Posterior vena cava (tissue), 2 donors: ENCODE data around the gene PRM2. TPM values are rescaled to one million over a fixed set of nuclear protein-coding genes. Genes with fewer than 3 reads are reported as not detected.
"Not testable (repeated sequence)": the region's sequence is repeated elsewhere in the genome, so short reads cannot be mapped to it uniquely, and the experiment has no call there.

Source experiments
- DNase-seq: peaks from one replicate; pipeline ENCODE4 v3.0.0-alpha.2; 2020; ENCODE audit warnings: low spot score
- intact Hi-C, 2 donors: fragments of 100-400 bp; cut with DNase I; formaldehyde crosslinking; loops; one replicate each; pipeline versions ENCODE4 v1.14.1 to v1.14.2; 2022 to 2023
- total RNA-seq, 2 donors: library from RNA; stranded (reverse); fragmentation: NEBNext Ultra II Directional; extraction: Animal tissue kit (Norgen Biotek cat#: 25700); gene quantifications; one replicate each; pipeline ENCODE4 v1.2.1, GENCODE V29; 2021
- donor health status: DM: yes; HTN: yes; CAD: no.
- donor health status: DM: yes; HTN: yes; CAD: no.

Gene PRM2
- total RNA-seq, 2 donors from 2014 or later = not detected

DNA sequence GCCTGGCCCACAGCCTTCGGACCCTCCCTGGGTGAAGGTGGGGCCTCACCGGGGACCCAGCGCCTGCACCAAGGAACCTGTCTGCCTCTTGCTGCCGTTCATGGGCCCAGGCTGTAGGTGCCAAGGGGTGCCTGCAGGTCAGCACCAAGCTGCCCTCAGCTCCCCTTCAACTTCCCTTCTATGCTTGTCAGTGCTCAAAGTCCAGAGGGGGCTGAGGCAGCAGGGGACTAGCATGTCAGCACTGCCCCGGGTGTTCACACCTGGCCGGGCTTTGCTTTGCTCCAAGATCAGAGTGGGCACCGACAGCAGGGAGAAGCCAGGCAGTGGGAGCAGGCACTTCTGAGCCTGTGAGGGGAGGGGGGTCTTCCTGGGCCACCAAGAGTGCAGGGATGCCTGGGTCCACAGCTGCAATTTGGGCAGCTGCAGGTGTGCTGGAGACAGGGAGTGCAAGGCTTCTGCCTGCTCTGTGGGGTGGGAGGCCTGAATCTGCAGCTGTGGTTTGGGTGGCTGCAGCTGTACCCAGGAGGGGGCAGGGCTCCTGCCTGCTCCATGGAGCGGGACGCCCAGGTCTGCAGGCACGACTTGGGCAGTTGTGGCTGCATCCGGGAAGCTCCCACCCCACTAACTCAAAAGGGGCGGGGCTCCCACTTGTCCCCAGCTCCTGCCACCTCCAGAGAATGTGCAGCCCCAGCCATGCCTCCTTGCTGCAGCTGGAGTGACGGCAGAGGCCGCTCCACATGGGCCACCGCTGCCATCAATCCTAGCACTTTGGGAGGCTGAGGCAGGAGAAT, 32.4 kb upstream of the PRM2 start:
- DNase-seq = no peak
- intact Hi-C loops = no loop called here

DNA sequence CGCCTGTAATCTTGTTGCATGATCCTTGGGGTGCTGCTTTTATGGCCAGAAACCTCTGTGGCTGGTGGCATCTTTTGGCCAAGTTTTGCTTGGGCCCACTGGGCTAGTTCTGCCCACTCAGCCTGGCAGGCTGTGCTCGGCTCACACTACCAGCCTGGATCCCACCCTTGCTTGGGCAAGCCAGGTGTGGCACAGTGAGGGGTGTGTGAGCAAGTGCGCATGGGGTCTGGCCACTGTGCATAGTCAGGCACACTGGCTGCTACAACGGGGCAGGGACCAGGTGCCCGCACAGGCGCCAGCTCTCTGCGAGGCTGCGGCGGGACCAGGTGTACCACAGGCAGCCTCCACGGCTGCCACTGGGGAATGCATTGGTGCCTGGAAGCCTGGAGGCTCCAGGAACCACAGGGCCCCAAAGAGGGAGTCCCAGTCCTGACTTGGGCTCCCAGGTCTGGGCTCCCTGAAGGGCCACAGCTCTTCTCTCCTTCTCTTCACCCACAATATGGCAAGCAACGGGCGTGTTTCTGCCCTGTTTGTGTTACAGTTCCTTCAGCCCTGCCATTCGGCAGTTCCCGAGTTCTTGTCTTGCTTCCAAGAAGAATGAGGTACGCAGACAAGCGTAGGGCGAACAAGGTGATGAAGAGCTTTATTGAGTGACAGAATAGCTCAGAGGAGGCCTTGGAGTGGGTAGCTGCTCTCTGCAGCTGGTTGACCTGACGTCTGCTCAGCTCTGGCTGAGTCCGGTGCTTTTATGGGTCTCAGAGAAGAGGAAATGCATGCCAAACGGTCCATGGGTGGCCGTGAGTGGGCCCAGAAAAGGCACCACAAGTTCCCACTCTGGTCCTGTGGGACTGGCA, 31.6 kb upstream of the PRM2 start:
- DNase-seq = no peak
- intact Hi-C loops = no loop called here

DNA sequence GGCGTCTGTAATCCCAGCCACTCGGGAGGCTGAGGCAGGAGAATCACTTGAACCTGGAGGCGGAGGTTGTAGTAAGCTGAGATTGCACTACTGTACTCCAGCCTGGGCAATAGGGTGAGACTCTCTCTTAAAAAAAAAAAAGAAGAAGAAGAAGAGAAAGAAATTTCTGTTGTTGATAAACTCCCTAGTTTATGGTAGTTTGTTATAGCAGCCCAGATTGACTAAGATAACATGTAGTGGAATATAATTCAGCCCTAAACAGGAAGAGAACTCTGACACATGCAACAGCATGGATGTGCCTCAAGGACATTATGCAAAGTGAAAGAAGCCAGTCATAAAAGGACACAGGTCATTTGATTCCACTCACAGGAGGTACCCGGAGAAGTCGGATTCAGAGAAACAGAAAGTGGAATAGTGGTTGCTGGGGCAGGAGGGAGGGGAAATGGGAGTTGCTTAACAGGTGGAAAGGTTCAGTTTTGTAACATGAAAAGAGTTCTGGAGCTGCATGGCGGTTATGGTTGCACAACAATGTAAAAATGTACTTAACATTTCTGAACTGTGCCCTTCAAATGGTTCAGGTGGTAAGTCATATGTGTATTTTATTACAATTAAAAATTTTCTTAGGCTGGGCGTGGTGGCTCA, 30.8 kb upstream of the PRM2 start:
- intact Hi-C loops = no loop called here
- DNase-seq = no peak

DNA sequence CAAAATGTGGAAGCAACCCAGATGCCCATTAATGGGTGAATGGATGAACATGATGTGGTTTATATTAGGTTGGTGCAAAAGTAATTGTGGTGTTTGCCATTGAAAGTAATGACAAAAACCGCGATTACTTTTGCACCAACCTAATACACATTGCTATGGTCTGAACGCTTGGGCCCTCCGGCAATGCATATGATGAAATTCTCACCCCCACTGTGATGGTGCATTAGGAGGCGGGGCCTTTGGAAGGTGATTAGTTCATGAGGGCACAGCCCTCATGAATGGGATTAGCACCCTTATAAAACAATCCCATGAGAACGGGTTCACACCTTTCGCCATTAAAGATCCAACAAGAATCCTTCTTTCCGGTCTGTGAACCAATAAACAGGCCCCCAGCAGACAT, 30.1 kb upstream of the PRM2 start:
- no peak for DNase-seq
- intact Hi-C loops = no loop called here

DNA sequence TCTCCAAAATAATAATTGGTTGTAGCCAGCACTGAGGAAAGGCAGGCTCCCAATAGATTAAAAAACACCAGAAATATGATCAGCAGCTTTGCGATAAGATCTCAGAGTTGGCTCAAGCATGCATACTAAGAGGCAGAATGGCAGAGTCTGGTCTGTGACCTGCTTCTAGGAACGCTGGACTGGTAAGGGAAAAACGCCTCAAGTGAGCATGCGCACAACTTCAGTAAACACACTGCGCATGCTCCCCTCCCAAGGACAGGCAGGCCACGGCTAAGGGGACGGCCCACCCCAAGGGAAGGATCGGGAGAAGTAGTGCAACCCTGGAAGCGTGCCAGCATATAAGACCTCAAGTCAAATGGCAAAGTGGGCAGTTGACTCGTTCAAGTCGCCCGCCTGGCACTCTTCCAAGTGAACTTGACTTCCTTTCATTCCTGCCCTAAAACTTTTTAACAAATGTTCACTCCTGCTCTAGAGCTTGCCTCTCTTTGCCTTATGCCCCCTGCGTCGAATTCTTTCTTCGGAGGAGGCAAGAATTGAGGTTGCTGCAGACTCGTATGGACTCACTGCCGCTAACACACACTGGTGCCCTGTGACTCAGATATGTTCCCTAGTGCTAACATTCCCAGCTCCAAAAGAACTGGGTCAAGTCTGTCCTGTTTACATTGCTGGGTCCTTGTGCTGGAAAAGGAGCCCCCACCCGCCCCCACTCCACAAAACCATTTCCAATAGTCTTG, 27.3 kb upstream of the PRM2 start:
- intact Hi-C loops = no loop called here
- no peak for DNase-seq

DNA sequence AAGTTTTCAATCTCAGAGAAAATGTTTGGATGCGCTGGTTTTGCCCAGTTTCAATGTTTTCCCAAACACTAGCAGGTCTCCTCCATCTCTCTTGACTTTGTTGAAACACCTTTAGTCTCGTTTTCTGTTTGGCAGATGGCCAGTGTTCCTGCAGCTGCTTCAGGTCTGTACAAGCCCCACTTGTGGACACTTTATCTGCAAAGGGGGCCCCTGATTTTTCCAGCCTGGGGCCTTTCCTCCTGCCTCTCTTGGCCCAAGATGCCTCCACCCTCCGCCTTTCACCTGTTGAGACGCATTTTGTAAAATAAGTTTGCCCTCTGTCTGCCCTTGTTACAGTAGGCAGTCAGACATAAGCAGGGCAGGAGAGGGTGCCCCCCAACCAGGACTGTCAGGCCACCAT, 26.7 kb upstream of the PRM2 start:
- intact Hi-C loops = no loop called here
- no peak for DNase-seq

DNA sequence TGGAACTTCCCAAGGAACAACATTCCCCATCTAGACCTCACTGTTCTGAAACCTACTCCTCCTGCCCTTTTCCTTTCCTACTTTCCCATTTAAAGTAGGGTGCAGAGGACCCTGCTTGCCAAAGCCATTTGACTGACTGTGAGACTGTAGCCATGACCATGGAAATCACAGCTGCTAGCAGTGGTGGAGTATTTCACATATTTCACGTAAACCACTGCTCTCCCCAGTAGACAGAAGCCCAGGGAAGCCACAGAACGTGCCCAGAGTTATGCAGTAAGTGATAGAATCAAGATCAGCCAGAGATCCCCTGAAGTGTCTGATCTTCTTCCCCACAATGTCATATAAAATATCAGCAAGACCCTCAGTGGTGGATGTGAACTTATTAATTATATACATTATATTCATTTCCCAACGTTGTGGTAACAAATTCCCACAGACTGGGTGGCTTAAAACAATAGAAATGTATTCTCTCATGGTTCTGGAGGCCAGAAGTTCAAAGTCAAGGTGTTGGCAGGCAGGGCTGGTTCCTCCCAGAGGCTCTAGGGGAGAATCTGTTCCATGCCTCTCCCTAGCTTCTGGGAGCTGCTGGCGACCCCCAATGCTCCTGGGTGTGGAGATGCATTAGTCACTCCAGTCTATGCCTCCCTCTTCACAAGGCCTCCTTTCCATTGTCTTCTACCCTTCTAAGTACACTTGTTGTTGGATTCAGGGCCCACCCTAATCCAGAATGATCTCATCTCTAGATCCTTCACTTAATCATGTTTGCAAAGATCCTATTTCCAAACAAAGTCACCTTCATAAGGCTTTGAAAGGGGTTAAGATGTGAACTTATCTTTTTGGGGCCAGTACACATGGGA, 25.6 kb upstream of the PRM2 start:
- no peak for DNase-seq
- intact Hi-C loops = no loop called here

DNA sequence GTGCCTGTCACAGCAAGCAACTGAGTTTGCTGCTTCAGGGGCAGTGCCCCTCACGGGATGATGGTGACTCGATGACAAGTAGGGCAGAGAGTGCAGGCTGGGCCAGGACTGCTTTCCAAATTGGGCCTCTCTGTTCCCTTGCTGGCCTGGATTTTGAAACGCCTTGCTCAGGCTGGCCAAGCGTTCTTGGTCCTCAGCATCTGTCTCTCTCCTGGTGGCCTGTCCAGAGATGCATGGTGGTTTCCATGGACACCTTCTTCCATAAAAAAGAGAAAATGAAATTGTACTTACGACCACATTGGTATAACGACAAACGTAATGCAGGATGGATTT, 24.2 kb upstream of the PRM2 start:
- no peak for DNase-seq
- intact Hi-C loops = no loop called here

DNA sequence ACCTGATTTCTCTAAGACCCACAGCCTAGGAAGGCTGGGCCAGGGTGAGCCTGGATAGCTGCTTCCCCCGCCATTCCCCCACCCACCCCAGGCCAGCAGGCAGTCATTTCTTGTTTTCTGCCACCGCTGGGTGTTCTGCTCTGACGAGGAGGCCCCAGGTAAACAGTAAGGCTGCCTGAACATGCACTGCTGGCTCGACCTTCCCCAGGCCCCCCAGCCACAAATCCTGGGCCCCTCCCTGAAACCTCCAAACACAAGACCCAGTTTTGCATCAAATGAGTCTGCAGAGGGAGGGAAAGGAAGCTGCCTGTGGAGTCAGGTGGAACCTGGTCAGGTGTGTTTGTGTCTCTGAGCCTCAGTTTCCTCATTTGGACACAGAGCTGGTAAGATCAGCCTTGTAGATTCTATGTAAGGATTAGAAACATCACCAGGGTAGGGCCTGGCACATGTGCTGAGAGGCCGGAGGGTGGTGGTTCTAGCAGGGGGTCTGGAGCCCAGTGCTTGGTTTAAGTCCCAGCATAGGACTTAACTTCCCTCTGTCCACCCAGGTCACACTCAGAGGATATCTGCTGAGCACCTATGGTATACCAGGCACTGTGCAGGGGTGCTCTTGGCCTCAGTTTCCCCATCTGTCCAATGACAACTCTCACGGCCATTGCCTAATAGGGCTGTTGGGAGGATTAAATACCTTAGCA, 23.7 kb upstream of the PRM2 start:
- DNase-seq = no peak
- intact Hi-C loops = no loop called here

DNA sequence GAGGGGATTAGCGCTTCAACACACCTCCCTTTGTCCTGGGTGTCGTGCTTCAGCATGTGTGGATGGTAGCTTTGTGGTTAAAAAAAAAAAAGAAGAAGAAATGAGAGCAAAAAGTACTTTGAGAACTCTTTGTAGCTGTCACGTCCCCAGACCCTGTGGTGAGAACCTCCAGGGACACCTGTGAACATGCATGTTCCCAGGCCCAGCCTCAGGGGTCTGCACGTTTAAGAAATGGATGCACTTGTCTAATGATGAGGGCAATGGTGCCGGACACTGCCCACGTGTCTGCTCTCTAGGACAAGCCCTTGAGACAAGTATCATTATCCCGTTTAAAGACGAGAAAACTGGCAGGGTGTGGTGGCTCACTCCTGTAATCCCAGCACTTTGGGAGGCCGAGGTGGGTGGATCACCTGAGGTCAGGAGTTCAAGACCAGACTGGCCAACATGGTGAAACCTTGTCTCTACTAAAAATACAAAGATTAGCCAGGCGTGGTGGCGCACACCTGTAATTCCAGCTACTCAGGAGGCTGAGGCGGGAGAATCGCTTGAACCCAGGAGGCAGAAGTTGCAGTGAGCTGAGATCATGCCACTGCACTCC, 22.8 kb upstream of the PRM2 start:
- DNase-seq, intact Hi-C loops: not testable (repeated sequence)

DNA sequence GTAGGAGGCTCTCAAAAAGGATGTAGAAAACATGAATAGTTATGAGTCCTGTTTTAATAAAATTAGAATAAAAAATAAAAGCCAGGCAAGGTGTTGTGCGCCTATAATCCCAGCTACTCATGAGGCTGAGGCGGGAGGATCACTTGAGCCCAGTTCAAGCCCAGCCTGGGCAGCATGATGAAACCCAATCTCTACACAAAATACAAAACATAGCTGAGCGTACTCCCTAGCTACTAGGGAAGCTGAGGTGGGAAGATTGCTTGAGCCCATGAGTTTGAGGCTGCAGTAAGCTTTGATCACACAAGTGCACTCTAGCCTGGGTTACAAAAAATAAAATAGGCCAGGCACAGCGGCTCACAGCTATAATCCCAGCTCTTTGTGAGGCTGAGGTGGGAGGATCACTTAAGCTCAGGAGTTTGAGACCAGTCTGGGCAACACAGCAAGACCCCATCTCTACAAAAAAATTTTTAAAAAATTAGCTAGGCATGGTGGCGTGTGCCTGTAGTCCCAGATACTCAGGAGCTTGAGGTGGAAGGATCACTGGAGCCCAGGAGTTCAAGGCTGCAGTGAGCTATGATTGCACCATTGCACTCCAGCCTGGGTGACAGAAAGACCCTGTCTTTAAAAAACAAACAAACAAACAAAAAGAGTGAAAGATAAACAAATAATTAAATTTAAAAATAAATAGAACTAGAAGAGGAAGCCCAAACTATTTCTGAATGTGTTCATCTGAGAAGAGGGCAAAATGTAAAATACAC, 22.0 kb upstream of the PRM2 start:
- intact Hi-C loops = no loop called here
- no peak for DNase-seq

DNA sequence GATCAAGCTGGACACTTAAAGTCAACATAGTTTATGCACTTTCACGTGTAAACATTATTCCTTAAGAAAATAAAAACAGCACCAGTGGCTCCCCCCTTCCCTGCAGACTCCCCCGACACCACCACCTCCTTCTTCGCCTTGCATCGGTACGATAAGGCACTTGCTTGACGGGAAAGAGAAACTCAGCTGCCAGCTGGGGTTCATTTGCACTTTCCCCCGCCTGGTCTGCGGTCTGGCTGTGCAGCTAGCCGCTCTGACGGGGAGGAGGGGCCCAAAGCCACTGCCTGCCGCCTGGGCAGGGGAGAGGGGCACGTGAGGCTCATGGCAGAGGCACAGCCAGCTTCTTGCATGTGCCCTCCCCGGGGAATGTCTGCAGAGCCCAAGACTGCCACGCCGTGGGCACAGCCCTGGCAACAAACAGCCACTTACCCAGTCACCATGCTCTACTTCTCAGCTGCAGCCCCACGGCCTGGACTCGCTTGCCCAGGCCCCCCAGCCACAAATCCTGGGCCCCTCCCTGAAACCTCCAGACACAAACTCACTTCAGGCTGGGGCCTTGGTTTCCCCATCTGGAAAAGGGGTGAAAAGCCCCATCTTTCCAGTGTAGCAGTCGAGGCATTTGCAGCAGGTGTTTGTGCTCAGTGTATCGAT, 21.3 kb upstream of the PRM2 start:
- peak; percentile 86 for DNase-seq
- intact Hi-C loops = no loop called here

DNA sequence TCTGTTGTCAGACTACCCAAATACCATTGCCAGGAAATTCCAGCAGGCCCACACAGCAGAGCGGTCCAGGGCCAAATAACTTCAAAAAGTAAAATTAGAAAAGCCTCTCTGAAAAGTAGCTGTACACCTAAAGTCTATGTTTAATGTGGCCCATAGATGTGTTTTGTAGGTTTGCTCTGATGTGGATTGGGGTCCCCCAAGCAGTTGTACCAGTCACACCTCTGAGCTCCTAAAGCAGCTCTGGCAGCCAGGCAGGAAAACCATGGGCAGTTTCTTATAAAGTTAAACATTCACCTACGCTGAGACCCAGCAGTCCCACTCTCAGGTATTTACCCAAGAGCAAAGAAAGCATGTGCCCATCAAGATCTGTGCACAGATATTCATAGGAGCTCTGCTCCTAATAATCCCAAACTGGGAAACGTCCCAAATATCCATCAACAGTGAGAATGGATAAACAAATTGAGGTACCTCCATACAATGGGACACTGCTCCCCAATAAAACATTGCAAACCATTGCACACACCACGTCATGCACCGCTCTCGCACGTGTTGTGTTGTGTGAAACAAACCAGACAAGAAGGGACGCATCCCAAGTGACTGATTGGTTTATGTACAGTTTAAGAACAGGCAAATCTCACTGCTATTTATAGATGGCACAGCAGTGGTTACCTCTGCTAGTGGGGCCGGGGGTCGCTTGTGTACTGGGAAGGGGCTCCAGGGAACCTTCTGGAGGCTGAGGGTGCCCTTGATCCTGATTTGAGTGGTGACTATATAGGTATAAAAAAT, 20.6 kb upstream of the PRM2 start:
- intact Hi-C loops = no loop called here
- DNase-seq = no peak

DNA sequence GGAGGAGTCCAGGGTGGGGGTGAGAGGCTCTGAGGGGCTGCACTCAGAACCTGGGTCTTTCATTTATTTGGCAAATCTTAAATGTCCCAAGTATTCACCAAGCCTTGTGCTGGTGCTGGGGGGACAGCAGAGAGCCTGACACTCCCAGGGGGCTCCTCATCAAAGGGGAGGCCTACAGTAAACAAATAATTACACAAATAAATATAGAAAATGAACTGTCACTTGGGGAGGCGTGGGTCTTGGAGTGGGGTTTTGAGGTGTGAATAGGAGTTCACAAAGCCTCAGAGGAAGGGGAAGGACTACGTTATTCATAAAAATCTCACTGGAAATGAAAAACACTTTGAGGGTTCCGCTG, 20.0 kb upstream of the PRM2 start:
- intact Hi-C loops = no loop called here
- no peak for DNase-seq

DNA sequence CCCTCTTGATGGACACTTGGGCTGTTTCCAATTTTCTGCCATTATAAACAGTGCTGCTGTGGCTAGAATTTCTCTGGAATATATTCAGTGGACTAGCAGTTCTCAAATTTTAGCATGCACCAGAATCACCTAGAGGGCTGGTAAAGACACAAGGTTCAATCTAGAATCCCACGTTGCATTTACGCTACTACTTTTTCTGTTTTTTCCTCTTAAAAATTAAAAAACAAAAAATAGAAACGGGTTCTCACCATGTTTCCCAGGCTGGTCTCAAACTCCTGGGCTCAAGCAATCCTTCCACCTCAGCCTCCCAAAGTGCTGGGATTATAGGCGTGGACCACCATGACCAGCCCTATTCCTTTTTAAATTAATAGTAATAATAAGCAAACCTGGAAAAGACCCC, 19.4 kb upstream of the PRM2 start:
- DNase-seq = no peak
- intact Hi-C loops = no loop called here

DNA sequence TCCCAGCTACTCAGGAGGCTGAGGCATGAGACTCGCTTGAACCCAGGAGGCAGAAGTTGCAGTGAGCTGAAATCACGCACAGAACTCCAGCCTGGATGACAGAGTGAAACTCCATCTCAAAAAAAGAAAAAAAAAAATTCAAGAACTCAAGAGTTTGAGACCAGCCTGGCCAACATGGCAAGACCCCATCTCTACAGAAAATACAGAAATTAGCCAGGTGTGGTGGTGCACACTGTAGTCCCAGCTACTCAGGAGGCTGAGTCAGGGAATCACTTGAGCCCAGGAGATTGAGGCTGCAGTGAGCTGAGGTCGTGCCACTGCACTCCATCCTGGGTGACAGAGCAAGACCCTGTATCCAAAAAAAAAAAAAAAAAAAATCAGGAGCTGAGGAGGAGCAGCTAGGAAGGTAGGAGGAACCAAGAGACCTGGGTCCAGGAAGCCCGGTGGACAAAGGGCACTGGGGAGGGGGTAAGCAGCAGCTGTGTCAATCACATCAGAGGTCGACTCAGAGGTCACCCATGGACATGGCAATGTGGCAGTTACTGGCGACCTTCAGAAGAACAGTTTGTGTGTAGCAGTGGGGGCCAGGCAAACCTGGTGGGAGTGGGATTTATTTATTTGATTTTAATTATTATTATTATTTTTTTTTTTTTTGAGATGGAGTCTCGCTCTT, 15.9 kb upstream of the PRM2 start:
- no peak for DNase-seq
- intact Hi-C loops = no loop called here
